ENCODE measurements around the gene C12orf57. TPM values are rescaled to one million over a fixed set of nuclear protein-coding genes. Genes with fewer than 3 reads are reported as not detected.

C12orf57 gene
- total RNA-seq, 4 donors from 2014 or later: 251 to 495 (median 436) TPM

DNA sequence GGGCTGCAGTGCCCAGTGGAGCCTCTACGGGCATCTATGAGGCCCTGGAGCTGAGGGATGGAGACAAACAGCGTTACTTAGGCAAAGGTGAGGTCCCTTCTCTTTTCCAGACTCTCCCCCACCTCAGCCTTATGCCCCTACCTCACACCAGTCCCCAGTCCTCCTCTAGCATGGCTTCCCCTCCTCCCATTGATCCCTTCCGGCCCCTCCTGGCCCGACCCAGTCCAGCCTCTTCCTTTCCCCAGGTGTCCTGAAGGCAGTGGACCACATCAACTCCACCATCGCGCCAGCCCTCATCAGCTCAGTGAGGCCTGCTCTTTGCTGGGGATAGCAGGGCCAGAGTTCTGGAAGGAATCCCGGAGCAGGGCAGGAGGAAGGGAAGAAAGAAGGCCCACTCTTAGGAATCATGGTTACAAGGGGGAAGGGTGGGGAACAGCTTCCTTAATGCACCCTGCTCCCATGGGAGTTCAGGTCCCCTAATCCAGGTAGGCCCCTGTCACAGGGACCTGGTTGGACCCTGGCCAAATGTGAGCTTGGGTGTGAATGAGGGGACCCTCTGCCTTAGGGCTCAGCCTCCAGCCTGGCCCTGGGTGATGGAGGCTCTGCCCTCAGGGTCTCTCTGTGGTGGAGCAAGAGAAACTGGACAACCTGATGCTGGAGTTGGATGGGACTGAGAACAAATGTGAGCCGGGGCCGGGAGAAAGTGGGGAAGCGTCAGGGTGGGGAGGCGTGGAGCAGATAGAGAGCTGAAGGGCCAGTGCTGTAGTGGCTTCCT lies 27.2 kb upstream of the C12orf57 start:
- no peak for TF ChIP-seq CTCF (IDR thresholded peaks at IDR 0.05)

GRCh38 chr12:6917491-6918231 lies 26.2 kb upstream of the C12orf57 start:
- H3K9me3 ChIP-seq: no peaks in the 10 kb centered on the region
- no peaks in the 10 kb centered on the region for H3K27me3 ChIP-seq
- no peak overlapping the region for H3K27ac ChIP-seq
- peaks cover 5% of the 10 kb centered on the region for H3K36me3 ChIP-seq
- DNase-seq (ENCODE audit: low spot score in 2 of 2): no peak
- WGBS: 88% methylated on average over 14 of the region's 14 CpGs
- H3K4me1 ChIP-seq: peaks cover 20% of the 10 kb centered on the region
- H3K4me3 ChIP-seq: no peak overlapping the region
- no peak for TF ChIP-seq POLR2AphosphoS5 (IDR thresholded peaks at IDR 0.05)
- TF ChIP-seq EP300 (IDR thresholded peaks at IDR 0.05): no peak
- no peak for TF ChIP-seq CTCF (IDR thresholded peaks at IDR 0.05)
- TF ChIP-seq POLR2A (IDR thresholded peaks at IDR 0.05): no peak

More for the DNA sequence above, 27.2 kb upstream of the C12orf57 start:
- DNase-seq (ENCODE audit: low spot score in 2 of 2): no peak
- H3K27me3 ChIP-seq: no peaks in the 10 kb centered on the region
- H3K4me1 ChIP-seq: peaks cover 20% of the 10 kb centered on the region
- WGBS: 92% methylated on average over 11 of the region's 11 CpGs
- no peaks in the 10 kb centered on the region for H3K9me3 ChIP-seq
- H3K4me3 ChIP-seq: no peak overlapping the region
- H3K27ac ChIP-seq: no peak overlapping the region
- no peaks in the 10 kb centered on the region for H3K36me3 ChIP-seq

- TF ChIP-seq EP300 (IDR thresholded peaks at IDR 0.05) (no peak), POLR2AphosphoS5 (IDR thresholded peaks at IDR 0.05) (no peak), CTCF (IDR thresholded peaks at IDR 0.05) (no peak), POLR2A (IDR thresholded peaks at IDR 0.05) (no peak)
- Histone ChIP-seq H3K4me3 (no peak overlapping the region), H3K9me3 (no peaks in the 10 kb centered on the region), H3K27ac (no peak overlapping the region), H3K4me1 (peaks cover 13% of the 10 kb centered on the region), H3K27me3 (no peaks in the 10 kb centered on the region), H3K36me3 (peaks cover 5% of the 10 kb centered on the region)
- no peak for DNase-seq (ENCODE audit: low spot score in 2 of 2)
- 76% methylated on average over 7 of the region's 7 CpGs for WGBS
These were observed 24.2 kb upstream of the C12orf57 start for GRCh38 chr12:6919588-6919987.

- TF ChIP-seq CTCF (IDR thresholded peaks at IDR 0.05) (no peak), EP300 (IDR thresholded peaks at IDR 0.05) (no peak), POLR2A (IDR thresholded peaks at IDR 0.05) (no peak), POLR2AphosphoS5 (IDR thresholded peaks at IDR 0.05) (no peak)
- peaks cover 22% of the 10 kb centered on the region for H3K4me1 ChIP-seq
- no peaks in the 10 kb centered on the region for H3K27me3 ChIP-seq
- H3K36me3 ChIP-seq: peaks cover 5% of the 10 kb centered on the region
- no peaks in the 10 kb centered on the region for H3K9me3 ChIP-seq
- no peak overlapping the region for H3K27ac ChIP-seq
- DNase-seq (ENCODE audit: low spot score in 2 of 2): no peak
- no peak overlapping the region for H3K4me3 ChIP-seq
- WGBS: 73% methylated on average over 3 of the region's 7 CpGs
These were observed 22.3 kb upstream of the C12orf57 start for GRCh38 chr12:6921539-6921938.
